ENCODE results near the gene ZNF598.
"Not testable (repeated sequence)": the region's sequence is repeated elsewhere in the genome, so short reads cannot be mapped to it uniquely, and the experiment has no call there.

The ZNF598 gene

GRCh38 chr16:2013527-2013926 is 3.9 kb upstream of the ZNF598 start:
- H3K4me1 ChIP-seq (ENCODE audit: control insufficient read depth in 1 of 2, insufficient read depth in 2 of 2, low read length in 2 of 2), result peaks cover 8 to 14% of the 10 kb centered on the region in 2 donors
- no peak overlapping the region for H3K4me3 ChIP-seq (ENCODE audit: low read depth in 1 of 2, low read length in 2 of 2)
- H3K9me3 ChIP-seq (ENCODE audit: control insufficient read depth in 1 of 2, low read length in 2 of 2), result no peaks in the 10 kb centered on the region
- no peaks in the 10 kb centered on the region for H3K36me3 ChIP-seq (ENCODE audit: control insufficient read depth in 1 of 2, insufficient read depth in 2 of 2, low read length in 2 of 2)
- H3K27ac ChIP-seq (ENCODE audit: low read length), result no peak overlapping the region
- no peaks in the 10 kb centered on the region for H3K27me3 ChIP-seq (ENCODE audit: low read depth, low read length)

GRCh38 chr16:2011726-2012125 is 2.1 kb upstream of the ZNF598 start:
- H3K9me3 ChIP-seq (ENCODE audit: control insufficient read depth in 1 of 2, low read length in 2 of 2); H3K36me3 ChIP-seq (ENCODE audit: control insufficient read depth in 1 of 2, insufficient read depth in 2 of 2, low read length in 2 of 2); H3K27me3 ChIP-seq (ENCODE audit: low read depth, low read length); H3K27ac ChIP-seq (ENCODE audit: low read length); H3K4me3 ChIP-seq (ENCODE audit: low read depth in 1 of 2, low read length in 2 of 2): not testable (repeated sequence)
- H3K4me1 ChIP-seq (ENCODE audit: control insufficient read depth in 1 of 2, insufficient read depth in 2 of 2, low read length in 2 of 2), result peaks cover 21 to 32% of the 10 kb centered on the region in 2 donors

- H3K4me1 ChIP-seq (ENCODE audit: control insufficient read depth in 1 of 2, insufficient read depth in 2 of 2, low read length in 2 of 2), result peaks cover 24 to 57% of the 10 kb centered on the region in 2 donors
- peak overlapping the region; percentile 80 to 87 for H3K4me3 ChIP-seq (ENCODE audit: low read depth in 1 of 2, low read length in 2 of 2)
- no peaks in the 10 kb centered on the region for H3K36me3 ChIP-seq (ENCODE audit: control insufficient read depth in 1 of 2, insufficient read depth in 2 of 2, low read length in 2 of 2)
- peak overlapping the region; percentile 81 for H3K27ac ChIP-seq (ENCODE audit: low read length)
- no peaks in the 10 kb centered on the region for H3K9me3 ChIP-seq (ENCODE audit: control insufficient read depth in 1 of 2, low read length in 2 of 2)
- H3K27me3 ChIP-seq (ENCODE audit: low read depth, low read length), result no peaks in the 10 kb centered on the region
Observed at GRCh38 chr16:2009164-2009711, 383 bp downstream of the ZNF598 start.

- peaks cover 26 to 62% of the 10 kb centered on the region in 2 donors for H3K4me1 ChIP-seq (ENCODE audit: control insufficient read depth in 1 of 2, insufficient read depth in 2 of 2, low read length in 2 of 2)
Observed at GRCh38 chr16:2008631-2009163, 924 bp downstream of the ZNF598 start.

GRCh38 chr16:2008009-2008526 is 1.6 kb downstream of the ZNF598 start:
- Histone ChIP-seq H3K9me3 (ENCODE audit: control insufficient read depth in 1 of 2, low read length in 2 of 2) (no peaks in the 10 kb centered on the region), H3K27ac (ENCODE audit: low read length) (peak overlapping the region; percentile 81), H3K27me3 (ENCODE audit: low read depth, low read length) (no peaks in the 10 kb centered on the region), H3K4me3 (ENCODE audit: low read depth in 1 of 2, low read length in 2 of 2) (peak overlapping the region; percentile 80 to 87), H3K36me3 (ENCODE audit: control insufficient read depth in 1 of 2, insufficient read depth in 2 of 2, low read length in 2 of 2) (peaks cover 0 to 4% of the 10 kb centered on the region in 2 donors), H3K4me1 (ENCODE audit: control insufficient read depth in 1 of 2, insufficient read depth in 2 of 2, low read length in 2 of 2) (peaks cover 27 to 68% of the 10 kb centered on the region in 2 donors)

More at GRCh38 chr16:2008631-2009163, 924 bp downstream of the ZNF598 start:
- Histone ChIP-seq H3K27ac (ENCODE audit: low read length) (peak overlapping the region; percentile 81), H3K9me3 (ENCODE audit: control insufficient read depth in 1 of 2, low read length in 2 of 2) (no peaks in the 10 kb centered on the region), H3K36me3 (ENCODE audit: control insufficient read depth in 1 of 2, insufficient read depth in 2 of 2, low read length in 2 of 2) (no peaks in the 10 kb centered on the region), H3K27me3 (ENCODE audit: low read depth, low read length) (no peaks in the 10 kb centered on the region), H3K4me3 (ENCODE audit: low read depth in 1 of 2, low read length in 2 of 2) (peak overlapping the region; percentile 80 to 87)

GRCh38 chr16:2007081-2007836 is 2.4 kb downstream of the ZNF598 start:
- Histone ChIP-seq H3K27ac (ENCODE audit: low read length) (peak overlapping the region; percentile 81), H3K4me3 (ENCODE audit: low read depth in 1 of 2, low read length in 2 of 2) (peak overlapping the region; percentile 19 to 87), H3K4me1 (ENCODE audit: control insufficient read depth in 1 of 2, insufficient read depth in 2 of 2, low read length in 2 of 2) (peaks cover 27 to 68% of the 10 kb centered on the region in 2 donors)

GRCh38 chr16:2006317-2006716 is 3.3 kb downstream of the ZNF598 start:
- no peaks in the 10 kb centered on the region for H3K9me3 ChIP-seq (ENCODE audit: control insufficient read depth in 1 of 2, low read length in 2 of 2)
- no peak overlapping the region for H3K27ac ChIP-seq (ENCODE audit: low read length)
- H3K4me1 ChIP-seq (ENCODE audit: control insufficient read depth in 1 of 2, insufficient read depth in 2 of 2, low read length in 2 of 2), result peaks cover 27 to 68% of the 10 kb centered on the region in 2 donors
- peaks cover 14 to 22% of the 10 kb centered on the region in 2 donors for H3K36me3 ChIP-seq (ENCODE audit: control insufficient read depth in 1 of 2, insufficient read depth in 2 of 2, low read length in 2 of 2)
- H3K4me3 ChIP-seq (ENCODE audit: low read depth in 1 of 2, low read length in 2 of 2), result no peak overlapping the region
- no peaks in the 10 kb centered on the region for H3K27me3 ChIP-seq (ENCODE audit: low read depth, low read length)

More at GRCh38 chr16:2007081-2007836, 2.4 kb downstream of the ZNF598 start:
- Histone ChIP-seq H3K27me3 (ENCODE audit: low read depth, low read length) (no peaks in the 10 kb centered on the region), H3K9me3 (ENCODE audit: control insufficient read depth in 1 of 2, low read length in 2 of 2) (no peaks in the 10 kb centered on the region), H3K36me3 (ENCODE audit: control insufficient read depth in 1 of 2, insufficient read depth in 2 of 2, low read length in 2 of 2) (peaks cover 5 to 12% of the 10 kb centered on the region in 2 donors)

GRCh38 chr16:2005646-2006045 is 4.0 kb downstream of the ZNF598 start:
- Histone ChIP-seq H3K9me3 (ENCODE audit: control insufficient read depth in 1 of 2, low read length in 2 of 2) (no peaks in the 10 kb centered on the region), H3K36me3 (ENCODE audit: control insufficient read depth in 1 of 2, insufficient read depth in 2 of 2, low read length in 2 of 2) (peaks cover 19 to 28% of the 10 kb centered on the region in 2 donors), H3K4me3 (ENCODE audit: low read depth in 1 of 2, low read length in 2 of 2) (no peak overlapping the region), H3K27me3 (ENCODE audit: low read depth, low read length) (no peaks in the 10 kb centered on the region), H3K27ac (ENCODE audit: low read length) (no peak overlapping the region), H3K4me1 (ENCODE audit: control insufficient read depth in 1 of 2, insufficient read depth in 2 of 2, low read length in 2 of 2) (peaks cover 27 to 67% of the 10 kb centered on the region in 2 donors)

GRCh38 chr16:2004795-2005517 is 4.7 kb downstream of the ZNF598 start:
- Histone ChIP-seq H3K9me3 (ENCODE audit: control insufficient read depth in 1 of 2, low read length in 2 of 2) (no peaks in the 10 kb centered on the region), H3K4me3 (ENCODE audit: low read depth in 1 of 2, low read length in 2 of 2) (no peak overlapping the region), H3K4me1 (ENCODE audit: control insufficient read depth in 1 of 2, insufficient read depth in 2 of 2, low read length in 2 of 2) (peaks cover 21 to 61% of the 10 kb centered on the region in 2 donors), H3K36me3 (ENCODE audit: control insufficient read depth in 1 of 2, insufficient read depth in 2 of 2, low read length in 2 of 2) (peaks cover 19 to 35% of the 10 kb centered on the region in 2 donors), H3K27ac (ENCODE audit: low read length) (no peak overlapping the region), H3K27me3 (ENCODE audit: low read depth, low read length) (no peaks in the 10 kb centered on the region)

- H3K4me1 ChIP-seq (ENCODE audit: control insufficient read depth in 1 of 2, insufficient read depth in 2 of 2, low read length in 2 of 2), result peaks cover 21 to 59% of the 10 kb centered on the region in 2 donors
- peak overlapping the region in 1 of 2 donors; percentile 7 for H3K4me3 ChIP-seq (ENCODE audit: low read depth in 1 of 2, low read length in 2 of 2)
Observed at GRCh38 chr16:2003827-2004641, 5.6 kb downstream of the ZNF598 start.

More at GRCh38 chr16:2003827-2004641, 5.6 kb downstream of the ZNF598 start:
- Histone ChIP-seq H3K9me3 (ENCODE audit: control insufficient read depth in 1 of 2, low read length in 2 of 2) (no peaks in the 10 kb centered on the region), H3K27me3 (ENCODE audit: low read depth, low read length) (no peaks in the 10 kb centered on the region), H3K36me3 (ENCODE audit: control insufficient read depth in 1 of 2, insufficient read depth in 2 of 2, low read length in 2 of 2) (peaks cover 23 to 44% of the 10 kb centered on the region in 2 donors), H3K27ac (ENCODE audit: low read length) (no peak overlapping the region)
